Cardiac septum (tissue), 1 donor: ENCODE measurements around the gene MYH7B. TPM values are rescaled to one million over a fixed set of nuclear protein-coding genes. Genes with fewer than 3 reads are reported as not detected.

Source experiments
- DNase-seq: peaks from one replicate; pipeline ENCODE4 v3.0.0-alpha.2; 2020; ENCODE audit warnings: low spot score
- intact Hi-C: fragments of 100-400 bp; cut with DNase I; formaldehyde crosslinking; loops from one replicate; pipeline ENCODE4 v1.14.0; 2022
- total RNA-seq: library from RNA; stranded (reverse); fragmentation: NEBNext Ultra II Directional; extraction: Animal tissue kit (Norgen Biotek cat#: 25700); gene quantifications from one replicate; pipeline ENCODE4 v1.2.1, GENCODE V29; 2021
- donor health status: DM: no; HTN: no; CAD: no.

The MYH7B gene
- total RNA-seq, 1 donor from 2014 or later, result 238 TPM

- DNase-seq, result no peak
- intact Hi-C loops, result no loop called here
Observed at GRCh38 chr20:34942301-34942700, 13.4 kb upstream of the MYH7B start.

- intact Hi-C loops, result no loop called here
- DNase-seq, result no peak
Observed at GRCh38 chr20:34943808-34944567, 11.7 kb upstream of the MYH7B start.

GRCh38 chr20:34945315-34946077 lies 10.2 kb upstream of the MYH7B start:
- intact Hi-C loops, result no loop called here

GRCh38 chr20:34946661-34947060 lies 9.0 kb upstream of the MYH7B start:
- DNase-seq, result no peak
- intact Hi-C loops, result no loop called here

More at GRCh38 chr20:34945315-34946077, 10.2 kb upstream of the MYH7B start:
- no peak for DNase-seq

GRCh38 chr20:34947336-34947735 lies 8.3 kb upstream of the MYH7B start:
- intact Hi-C loops, result no loop called here
- DNase-seq, result no peak

GRCh38 chr20:34948030-34948429 lies 7.6 kb upstream of the MYH7B start:
- DNase-seq, result no peak
- intact Hi-C loops, result no loop called here

- intact Hi-C loops, result no loop called here
- DNase-seq, result no peak
Observed at GRCh38 chr20:34949120-34949519, 6.5 kb upstream of the MYH7B start.

GRCh38 chr20:34951252-34951651 lies 4.4 kb upstream of the MYH7B start:
- DNase-seq, result no peak
- intact Hi-C loops, result no loop called here

GRCh38 chr20:34951652-34952051 lies 4.0 kb upstream of the MYH7B start:
- no peak for DNase-seq
- intact Hi-C loops, result no loop called here

DNA sequence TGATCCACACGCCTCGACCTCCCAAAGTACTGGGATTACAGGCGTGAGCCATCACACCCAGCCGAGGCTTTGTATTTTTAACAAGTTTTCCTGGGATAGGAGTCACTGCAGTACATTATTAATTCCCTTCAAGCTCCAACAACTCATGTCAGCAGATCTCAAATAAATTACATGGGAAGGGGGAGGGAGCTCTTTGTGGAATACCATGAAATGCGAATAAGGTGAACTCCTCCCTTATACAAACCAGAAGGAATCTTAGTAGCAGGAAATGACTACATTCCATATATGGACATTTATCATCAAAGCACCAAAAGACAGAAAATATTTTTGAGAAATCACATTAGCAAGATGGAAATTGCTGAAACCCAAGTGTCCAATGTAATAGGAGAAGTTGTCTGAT lies 3.0 kb upstream of the MYH7B start:
- no peak for DNase-seq
- intact Hi-C loops, result no loop called here

DNA sequence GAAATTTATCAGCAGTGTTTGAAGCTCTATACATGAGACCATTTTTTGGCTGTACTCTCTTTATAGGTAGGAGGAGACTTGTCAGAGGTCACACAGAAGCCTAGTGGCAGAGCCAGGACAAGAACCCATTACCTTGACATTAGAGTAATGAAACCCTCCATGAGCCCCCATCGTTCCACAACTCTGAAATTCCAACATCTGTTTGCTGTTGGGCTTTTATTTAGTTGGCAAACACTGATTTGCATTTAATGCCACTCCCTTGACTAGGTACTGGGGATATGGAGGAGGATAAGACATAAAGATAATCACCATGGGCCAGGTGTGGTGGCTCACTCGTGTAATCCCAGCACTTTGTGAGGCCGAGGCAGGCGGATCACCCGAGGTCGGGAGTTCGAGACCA lies 1.7 kb upstream of the MYH7B start:
- no peak for DNase-seq
- intact Hi-C loops, result no loop called here

- intact Hi-C loops, result loop anchor here (1.0 to 5.0 kb wide), 2 partner anchors 79 to 128 kb away; partner anchors contain the start of genes ACSS2 and NCOA6
- no peak for DNase-seq
Observed at GRCh38 chr20:34954904-34955230, 801 bp upstream of the MYH7B start.

GRCh38 chr20:34956041-34956458 lies 382 bp downstream of the MYH7B start:
- intact Hi-C loops, result loop anchor here (5.0 kb wide), 1 partner anchor 129 kb away; the partner anchor contains the start of gene NCOA6
- no peak for DNase-seq

GRCh38 chr20:34956751-34957472 lies 1.2 kb downstream of the MYH7B start:
- intact Hi-C loops, result loop anchor here (5.0 kb wide), 1 partner anchor 130 kb away; the partner anchor contains the start of gene NCOA6
- DNase-seq, result no peak

DNA sequence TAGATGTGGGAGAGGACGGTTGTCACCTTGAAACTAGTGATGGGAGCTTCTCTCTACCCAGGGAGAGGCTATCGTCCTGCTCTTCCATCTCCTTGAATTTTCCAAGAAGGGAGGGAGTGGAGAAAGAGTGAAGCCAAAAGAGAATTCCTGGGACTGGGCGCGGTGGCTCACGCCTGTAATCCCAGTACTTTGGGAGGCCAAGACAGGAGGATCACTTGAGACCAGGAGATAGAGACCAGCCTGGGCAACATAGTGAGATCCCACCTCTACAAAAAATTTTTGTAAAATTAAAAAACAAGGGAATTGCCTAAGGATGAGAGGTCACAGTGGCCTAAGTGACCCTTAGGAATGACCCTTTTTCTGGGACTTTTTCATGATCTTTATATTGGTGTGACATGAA lies 8.8 kb downstream of the MYH7B start:
- DNase-seq, result no peak
- intact Hi-C loops, result no loop called here

- no peak for DNase-seq
- intact Hi-C loops, result no loop called here
Observed at GRCh38 chr20:34965051-34965450, 9.4 kb downstream of the MYH7B start.

DNA sequence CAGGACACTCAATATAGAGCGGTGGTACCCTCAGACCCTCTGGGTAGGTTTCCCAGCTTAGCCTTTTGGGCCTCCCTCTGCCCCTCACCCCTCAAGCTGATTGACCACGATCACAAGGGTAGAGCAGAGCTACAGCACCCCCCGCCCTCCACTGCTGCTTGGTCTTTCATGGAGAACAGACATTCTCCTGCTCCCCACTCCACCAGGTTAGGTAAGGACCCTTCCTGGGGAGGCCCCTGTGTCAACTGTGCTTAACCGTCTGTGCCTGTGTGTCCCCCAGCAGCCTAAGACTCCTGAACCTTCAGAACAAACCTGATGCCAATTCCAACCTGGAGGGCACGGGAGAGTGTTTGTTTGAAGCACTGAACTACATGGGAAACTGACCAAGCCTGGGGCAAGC lies 11.8 kb downstream of the MYH7B start:
- intact Hi-C loops, result no loop called here
- DNase-seq, result no peak

- intact Hi-C loops, result no loop called here
- DNase-seq, result no peak
Observed at GRCh38 chr20:34968042-34968775, 12.5 kb downstream of the MYH7B start.

GRCh38 chr20:34970193-34970840 lies 14.6 kb downstream of the MYH7B start:
- intact Hi-C loops, result no loop called here
- no peak for DNase-seq
